Hypothalamus (tissue), 51 donors: ENCODE results near the gene SRPK2.
"Not testable (repeated sequence)": the region's sequence is repeated elsewhere in the genome, so short reads cannot be mapped to it uniquely, and the experiment has no call there.

ENCODE experiments used
- DNase-seq, 51 donors: peaks; one replicate each; lab custom pipeline; 2025; lab: John Stamatoyannopoulos, UW

Gene SRPK2

DNA sequence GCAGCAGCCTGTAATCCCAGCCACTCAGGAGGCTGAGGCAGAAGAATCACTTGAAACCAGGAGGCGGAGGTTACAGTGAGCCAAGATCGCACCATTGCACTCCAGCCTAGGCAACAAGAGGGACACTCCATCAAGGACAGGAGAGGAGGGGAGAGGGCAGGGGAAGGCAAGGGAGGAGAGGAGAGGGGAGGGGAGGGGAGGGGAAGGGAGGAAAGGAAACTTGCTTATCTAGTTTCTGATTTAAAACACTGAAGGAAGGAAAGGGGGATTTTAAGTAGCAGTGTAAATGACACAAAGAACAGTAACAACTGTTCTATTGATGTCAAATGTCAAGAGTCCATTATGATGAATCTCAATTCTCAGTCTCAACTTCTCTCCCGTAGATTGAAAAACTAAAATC, 43.7 kb downstream of the SRPK2 start:
- DNase-seq = no peak

DNA sequence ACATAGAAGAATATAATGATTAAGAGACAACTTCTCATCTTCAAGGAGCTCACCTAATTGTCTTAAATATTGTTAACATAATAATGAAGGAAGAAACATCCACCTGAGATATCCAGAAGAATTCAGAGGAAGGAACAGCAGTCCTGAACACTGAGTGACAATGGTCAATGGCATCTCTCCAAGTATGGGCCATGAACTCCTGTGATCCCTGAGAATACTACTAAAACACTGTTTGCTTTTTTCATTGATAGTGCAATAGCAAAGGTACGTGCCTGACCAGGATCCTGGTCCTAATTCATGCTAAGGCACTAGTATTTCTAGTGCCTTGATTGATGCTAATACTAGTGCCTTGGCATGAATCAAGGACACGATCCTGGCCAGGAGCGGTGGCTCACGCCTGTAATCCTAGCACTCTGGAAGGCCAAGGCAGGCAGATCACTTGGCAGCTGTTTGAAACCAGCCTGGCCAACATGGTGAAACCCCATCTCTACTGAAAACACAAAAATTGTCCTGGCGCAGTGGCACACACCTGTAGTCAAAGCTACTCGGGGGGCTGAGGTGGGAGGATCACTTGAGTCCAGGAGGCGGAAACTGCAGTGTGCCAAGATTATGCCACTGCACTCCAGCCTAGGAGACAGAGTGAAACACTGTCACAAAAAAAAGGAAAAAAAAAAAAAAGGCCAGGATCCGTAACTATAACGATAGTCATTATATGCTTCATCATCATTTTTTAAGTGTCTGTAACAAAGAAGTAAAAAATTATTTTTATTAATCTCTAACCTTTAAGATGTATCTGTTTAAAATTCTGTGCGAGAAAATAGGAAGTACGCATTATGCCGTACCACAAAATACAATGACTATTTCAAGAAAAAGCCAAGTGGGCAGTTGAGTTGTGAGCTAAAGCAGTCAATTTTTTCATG, 49.1 kb downstream of the SRPK2 start:
- DNase-seq = peak in 1 of 51 donors; percentile 4

GRCh38 chr7:105337529-105337928, 51.2 kb downstream of the SRPK2 start:
- DNase-seq = peak in 1 of 51 donors; percentile 3

- DNase-seq = no peak
Measured at GRCh38 chr7:105336009-105336408, 52.7 kb downstream of the SRPK2 start.

DNA sequence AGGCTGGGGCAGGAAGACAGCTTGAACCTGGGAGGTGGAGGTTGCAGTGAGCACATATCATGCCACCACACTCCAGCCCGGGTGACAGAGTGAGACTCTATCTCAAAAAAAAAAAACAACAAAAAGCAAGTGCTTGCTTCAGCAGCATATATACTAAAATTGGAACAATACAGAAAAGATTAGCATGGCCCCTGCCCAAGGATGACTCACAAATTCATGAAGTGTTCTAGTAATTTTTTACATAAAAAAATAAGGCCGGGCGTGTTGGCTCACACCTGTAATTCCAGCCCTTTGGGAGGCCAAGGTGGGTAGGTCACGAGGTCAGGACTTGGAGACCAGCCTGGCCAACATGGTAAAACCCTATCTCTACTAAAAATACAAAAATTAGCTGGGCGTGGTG, 56.1 kb downstream of the SRPK2 start:
- not testable (repeated sequence) for DNase-seq

- DNase-seq = no peak
Measured at GRCh38 chr7:105330526-105330925, 58.2 kb downstream of the SRPK2 start.

- no peak for DNase-seq
Measured at GRCh38 chr7:105327201-105327600, 61.5 kb downstream of the SRPK2 start.

DNA sequence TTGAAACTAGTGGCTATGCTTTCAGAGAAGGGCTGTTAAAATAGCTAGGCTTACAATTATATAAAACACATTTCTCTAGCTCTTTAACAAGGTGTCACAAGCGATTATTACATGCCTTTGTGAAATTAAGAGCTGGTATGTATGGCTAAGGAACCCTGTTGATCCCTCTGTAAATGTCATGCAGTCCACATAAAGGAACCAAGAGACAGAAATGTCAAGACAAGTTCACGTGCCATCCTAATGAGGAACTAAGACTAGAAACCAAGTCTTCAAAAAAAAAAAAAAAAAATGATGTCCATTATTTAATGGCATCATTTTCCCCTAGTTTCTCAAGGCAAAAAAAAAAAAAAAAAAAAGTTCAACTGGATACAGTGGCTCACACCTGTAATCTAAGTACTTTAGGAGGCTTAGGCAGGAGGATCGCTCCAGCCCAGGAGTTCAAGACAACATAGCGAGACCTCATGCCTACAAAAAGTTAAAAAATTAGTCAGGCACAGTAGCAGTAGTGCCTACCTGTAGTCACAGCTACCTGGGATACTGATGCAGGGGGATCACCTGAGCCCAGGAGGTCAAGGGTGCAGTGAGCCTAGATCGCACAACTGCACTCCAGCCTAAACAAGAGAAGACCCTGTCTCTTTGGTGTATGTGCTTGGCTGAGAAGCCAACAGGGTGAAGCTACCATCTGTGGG, 63.4 kb downstream of the SRPK2 start:
- no peak for DNase-seq

DNA sequence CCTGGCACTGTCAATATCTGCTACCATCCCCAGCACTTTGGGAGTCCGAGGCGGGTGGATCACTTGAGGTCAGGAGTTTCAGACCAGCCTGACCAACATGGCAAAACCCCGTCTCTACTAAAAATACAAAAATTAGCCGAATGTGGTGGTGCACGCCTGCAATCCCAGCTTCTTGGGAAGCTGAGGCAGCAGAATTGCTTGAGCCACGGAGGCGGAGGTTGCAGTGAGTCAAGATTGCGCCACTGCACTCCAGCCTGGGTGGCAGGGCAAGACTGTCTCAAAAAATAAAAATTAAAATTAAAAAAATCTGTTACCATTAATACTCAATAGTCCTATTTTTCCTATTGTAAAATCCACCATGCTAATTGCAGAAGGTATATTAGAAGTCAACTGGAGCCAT, 64.1 kb downstream of the SRPK2 start:
- DNase-seq = not testable (repeated sequence)

GRCh38 chr7:105323366-105323765, 65.4 kb downstream of the SRPK2 start:
- no peak for DNase-seq

DNA sequence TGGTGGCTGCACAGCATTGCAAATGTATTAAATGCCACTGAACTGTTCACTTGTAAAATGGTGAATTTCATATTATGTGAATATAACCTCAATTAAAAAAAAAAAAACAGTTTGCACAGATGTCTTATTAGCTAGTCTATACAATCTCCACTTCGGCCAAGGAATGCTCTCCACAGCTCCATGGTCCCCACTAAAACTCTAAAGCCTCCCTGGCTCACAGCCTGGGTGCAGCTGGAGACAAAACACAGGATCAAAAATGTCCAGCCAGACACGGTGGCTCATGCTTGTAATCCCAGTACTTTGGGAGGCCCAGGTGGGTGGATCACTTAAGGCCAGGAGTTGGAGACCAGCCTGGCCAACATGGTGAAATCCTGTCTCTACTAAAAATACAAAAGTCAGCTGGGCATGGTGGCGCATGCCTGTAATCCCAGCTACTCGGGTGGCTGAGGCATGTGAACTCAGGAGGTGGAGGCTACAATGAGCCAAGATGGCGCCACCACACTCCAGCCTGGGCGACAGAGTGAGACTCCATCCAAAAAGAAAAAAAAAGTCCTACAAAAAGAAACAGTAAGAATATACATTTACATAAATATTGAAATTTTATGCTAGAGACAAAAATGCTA, 66.0 kb downstream of the SRPK2 start:
- DNase-seq = no peak

DNA sequence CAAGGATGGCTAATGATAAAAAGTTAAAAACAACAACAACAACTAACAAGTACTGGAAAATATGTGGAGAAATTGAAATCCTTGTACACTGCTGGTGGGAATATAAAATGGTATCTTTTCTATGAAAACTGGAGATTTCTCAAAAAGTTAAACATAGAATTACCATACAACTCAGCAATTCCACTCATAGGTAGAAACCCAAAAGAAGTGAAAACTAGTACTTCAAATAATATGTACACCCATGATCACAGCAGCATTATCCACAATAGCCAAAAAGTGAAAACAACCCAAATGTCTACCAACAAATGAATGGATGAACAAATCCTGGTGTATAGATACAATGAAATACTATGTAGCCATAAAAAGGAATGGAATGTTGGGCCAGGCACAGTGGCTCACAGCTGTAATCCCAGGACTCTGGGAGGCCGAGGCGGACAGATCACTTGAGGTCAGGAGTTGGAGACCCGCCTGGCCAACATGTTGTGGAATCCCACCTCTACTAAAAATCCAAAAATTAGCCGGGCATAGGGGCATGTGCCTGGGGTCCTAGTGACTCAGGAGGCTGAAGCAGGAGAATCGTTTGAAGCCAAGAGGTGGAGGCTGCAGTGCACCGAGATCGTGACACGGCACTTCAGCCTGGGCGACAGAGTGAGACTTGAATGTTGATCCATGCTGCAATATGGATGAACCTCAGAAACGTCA, 66.8 kb downstream of the SRPK2 start:
- no peak for DNase-seq

GRCh38 chr7:105320896-105321295, 67.8 kb downstream of the SRPK2 start:
- DNase-seq = no peak

- no peak for DNase-seq
Measured at GRCh38 chr7:105319578-105319977, 69.1 kb downstream of the SRPK2 start.

DNA sequence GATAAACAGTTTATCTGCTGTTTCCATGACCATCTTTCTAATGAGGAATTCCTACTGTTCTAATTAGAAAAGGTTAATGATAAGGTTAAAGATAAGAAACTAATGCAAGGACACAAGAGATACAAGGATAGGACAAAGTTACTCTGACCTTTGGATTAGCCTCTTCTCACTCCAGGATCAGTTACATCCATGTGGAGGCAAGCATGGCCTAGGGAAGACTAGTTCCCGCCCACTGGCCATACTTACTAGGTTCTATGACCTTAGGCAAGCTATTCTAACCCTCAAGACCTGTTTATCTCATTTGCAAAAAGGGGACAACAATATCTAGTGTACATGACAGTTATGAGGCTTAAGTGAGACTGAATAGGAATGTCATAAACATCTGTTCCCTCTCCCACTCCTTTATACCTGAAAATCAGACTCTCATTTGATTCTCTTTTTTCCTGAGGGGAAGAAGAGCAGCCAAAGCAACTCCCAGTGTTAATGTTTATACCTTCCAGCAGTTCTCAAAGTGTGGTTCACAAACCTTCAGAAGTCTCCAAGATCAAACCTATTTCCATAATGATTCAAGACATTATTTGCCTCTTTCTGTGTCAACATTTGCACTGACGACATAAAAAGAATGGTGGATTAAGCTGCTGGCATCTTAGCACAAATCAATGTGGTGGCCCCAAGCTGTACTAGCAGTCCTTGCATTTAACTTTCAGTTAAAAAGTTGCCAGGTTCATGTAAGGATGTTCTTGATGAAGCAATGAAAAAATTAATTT, 72.0 kb downstream of the SRPK2 start:
- DNase-seq = no peak

DNA sequence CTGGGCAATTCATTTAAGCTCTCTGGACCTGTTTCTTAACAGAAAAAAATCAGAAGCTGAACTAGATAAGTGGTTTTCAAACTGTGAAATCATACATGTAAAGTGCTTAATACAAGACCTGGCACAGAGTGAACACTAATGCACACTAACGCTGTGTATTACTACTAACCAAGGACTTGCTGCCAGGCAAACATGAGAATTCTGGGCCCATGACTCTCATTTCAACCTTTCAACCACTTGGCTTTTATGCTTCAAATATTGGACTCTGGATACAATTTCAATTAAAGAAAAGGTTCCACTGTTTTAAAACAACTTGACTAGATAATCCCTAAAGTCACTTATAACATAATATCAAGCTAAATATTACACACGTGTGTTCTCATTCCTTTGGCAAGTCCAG, 73.4 kb downstream of the SRPK2 start:
- DNase-seq = no peak

DNA sequence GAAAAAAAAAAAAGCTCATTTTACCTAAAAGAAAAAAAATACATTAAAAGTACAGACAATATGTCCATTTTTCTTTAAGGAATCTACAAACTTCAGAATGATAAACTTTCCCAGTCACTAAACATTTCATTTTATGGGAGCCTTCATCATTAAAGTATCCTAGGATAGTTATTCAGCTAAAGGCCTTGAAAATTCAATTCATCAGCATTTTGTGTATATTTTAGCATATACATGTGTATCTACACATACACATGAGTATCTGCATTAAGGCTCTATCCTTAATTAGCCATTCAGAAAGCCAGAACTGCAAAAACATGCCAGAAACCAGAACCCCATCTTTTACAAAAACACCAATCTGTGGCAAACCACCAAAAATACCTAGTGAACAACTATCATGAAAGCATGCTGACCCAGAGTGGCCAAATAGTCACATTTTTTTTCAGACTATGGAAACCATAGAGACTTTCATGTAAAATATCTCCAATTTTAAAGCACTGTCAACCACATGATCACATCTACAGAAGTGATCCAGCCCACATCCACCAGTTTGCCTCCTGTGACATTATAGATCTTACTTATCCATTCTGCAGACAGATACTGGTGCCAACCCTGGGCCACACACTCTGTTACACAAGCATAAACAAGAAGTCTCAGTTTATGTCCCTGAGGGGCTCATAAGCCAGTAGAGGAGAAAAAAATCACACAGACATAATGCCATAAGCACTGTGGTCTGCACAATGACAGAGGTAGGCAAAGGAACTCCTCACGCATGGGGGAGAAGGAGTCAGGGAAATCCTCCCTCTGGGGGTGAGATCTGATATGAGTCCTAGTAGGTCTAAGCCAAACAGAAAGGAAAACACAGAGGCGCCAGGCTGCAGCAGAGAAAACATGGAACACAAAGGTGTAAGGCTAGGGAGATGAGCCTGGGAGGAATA, 79.2 kb downstream of the SRPK2 start:
- peak in 1 of 51 donors; percentile 43 for DNase-seq

DNA sequence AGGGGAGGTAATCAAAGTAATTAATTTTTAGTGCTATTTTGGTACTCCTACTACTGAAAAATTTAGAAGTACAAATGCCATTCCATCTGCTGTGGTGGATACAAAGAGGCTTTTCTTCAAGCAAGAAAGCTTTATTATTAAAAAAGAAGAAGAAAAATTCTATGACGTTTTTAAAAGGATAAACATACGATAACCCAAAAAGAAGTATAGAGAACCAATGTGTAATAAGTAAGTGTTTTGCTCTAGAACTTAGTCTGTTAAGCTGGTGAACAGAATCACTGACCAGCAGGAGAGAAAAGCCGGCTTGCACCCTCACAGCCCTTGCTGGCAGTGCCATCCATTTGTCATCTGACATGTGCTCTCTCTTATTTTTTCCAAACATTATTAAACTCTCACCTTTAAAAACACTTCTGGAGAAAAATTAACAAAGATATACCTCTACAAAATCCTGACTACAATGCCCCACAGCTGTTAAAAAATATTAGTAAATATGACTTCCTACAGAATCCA, 81.5 kb downstream of the SRPK2 start:
- peak in 11 of 51 donors; percentile 2 to 32 (median 6) for DNase-seq

GRCh38 chr7:105306298-105306748, 82.4 kb downstream of the SRPK2 start:
- no peak for DNase-seq
